ENCODE measurements around the gene DAZAP1.

DNA sequence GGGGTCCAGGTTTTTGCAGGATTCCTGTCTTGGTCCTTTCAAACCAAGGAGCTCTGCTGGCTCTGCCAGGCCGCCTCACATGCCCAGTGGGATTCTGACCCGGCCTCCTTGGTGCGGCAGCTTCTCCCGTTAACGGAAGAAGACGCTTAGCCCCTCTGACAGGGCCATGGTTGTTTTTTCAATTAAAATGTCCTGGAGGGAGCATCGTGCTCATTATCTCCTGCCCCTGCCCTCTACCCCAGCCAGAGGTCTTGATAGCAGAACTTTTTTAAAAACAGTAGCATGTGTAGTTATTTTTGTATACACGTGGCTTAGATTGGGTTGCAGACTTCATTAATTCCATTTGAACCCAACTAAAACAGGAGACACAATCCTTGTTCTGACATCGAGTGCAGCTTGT is 19.4 kb downstream of the DAZAP1 start:
- no peak for TF ChIP-seq CTCF (IDR thresholded peaks at IDR 0.05)
- no peak for TF ChIP-seq ZFX (IDR thresholded peaks at IDR 0.05; ENCODE audit: borderline replicate concordance)

Data from 22Rv1 (cell line).